ENCODE results near the gene MAGEA12.
"Not testable (repeated sequence)": the region's sequence is repeated elsewhere in the genome, so short reads cannot be mapped to it uniquely, and the experiment has no call there.

The MAGEA12 gene

GRCh38 chrX:152713815-152714787 lies 19.5 kb upstream of the MAGEA12 start, which contains the start of gene MAGEA2B:
Gene MAGEA2B (plus strand): TSS chrX:152714628. CDS start chrX:152717107, 2,479 bp downstream.
- H3K4me3 ChIP-seq (ENCODE audit: control insufficient read depth in 1 of 7, extremely low read depth in 1 of 7, insufficient read depth in 4 of 7, low read depth in 2 of 7, low read length in 6 of 7); POLR2A ChIA-PET; DNase-seq; H3K27me3 ChIP-seq (replicated peaks in 2 of 5; ENCODE audit: control insufficient read depth in 4 of 5, insufficient read depth in 5 of 5, low read length in 4 of 5); H3K9me3 ChIP-seq (ENCODE audit: control extremely low read depth in 1 of 5, control insufficient read depth in 4 of 5, insufficient read depth in 2 of 5, low read depth in 1 of 5, low read length in 4 of 5); H3K36me3 ChIP-seq (ENCODE audit: control insufficient read depth in 4 of 4, insufficient read depth in 4 of 4, low read length in 3 of 4); CTCF ChIA-PET; H3K4me1 ChIP-seq (ENCODE audit: control extremely low read depth in 1 of 4, control insufficient read depth in 4 of 4, insufficient read depth in 4 of 4, low read length in 3 of 4); H3K27ac ChIP-seq (ENCODE audit: insufficient read depth in 1 of 2, low read depth in 1 of 2, low read length in 2 of 2, poor library complexity in 1 of 2, severe bottlenecking in 2 of 2): not testable (repeated sequence)
- no CpG with 5 or more reads among the region's 35 CpGs for WGBS (ENCODE audit: insufficient coverage)

- H3K4me3 ChIP-seq (ENCODE audit: control insufficient read depth in 1 of 7, extremely low read depth in 1 of 7, insufficient read depth in 4 of 7, low read depth in 2 of 7, low read length in 6 of 7) = no peak overlapping the region
- POLR2A ChIA-PET = no interaction called here
- no peak overlapping the region for H3K27ac ChIP-seq (ENCODE audit: insufficient read depth in 1 of 2, low read depth in 1 of 2, low read length in 2 of 2, poor library complexity in 1 of 2, severe bottlenecking in 2 of 2)
- DNase-seq = no peak
- H3K27me3 ChIP-seq (replicated peaks in 2 of 5; ENCODE audit: control insufficient read depth in 4 of 5, insufficient read depth in 5 of 5, low read length in 4 of 5) = no peaks in the 10 kb centered on the region
- WGBS (ENCODE audit: insufficient coverage) = 84% methylated on average over 6 of the region's 7 CpGs
- CTCF ChIA-PET = no interaction called here
- peaks cover 0 to 1% (median 0%) of the 10 kb centered on the region in 5 experiments for H3K9me3 ChIP-seq (ENCODE audit: control extremely low read depth in 1 of 5, control insufficient read depth in 4 of 5, insufficient read depth in 2 of 5, low read depth in 1 of 5, low read length in 4 of 5)
- H3K4me1 ChIP-seq (ENCODE audit: control extremely low read depth in 1 of 4, control insufficient read depth in 4 of 4, insufficient read depth in 4 of 4, low read length in 3 of 4) = no peaks in the 10 kb centered on the region
- no peaks in the 10 kb centered on the region for H3K36me3 ChIP-seq (ENCODE audit: control insufficient read depth in 4 of 4, insufficient read depth in 4 of 4, low read length in 3 of 4)
Measured at GRCh38 chrX:152725409-152725808, 8.1 kb upstream of the MAGEA12 start.

- H3K27ac ChIP-seq (ENCODE audit: insufficient read depth in 1 of 2, low read depth in 1 of 2, low read length in 2 of 2, poor library complexity in 1 of 2, severe bottlenecking in 2 of 2); H3K4me3 ChIP-seq (ENCODE audit: control insufficient read depth in 1 of 7, extremely low read depth in 1 of 7, insufficient read depth in 4 of 7, low read depth in 2 of 7, low read length in 6 of 7); DNase-seq; H3K4me1 ChIP-seq (ENCODE audit: control extremely low read depth in 1 of 4, control insufficient read depth in 4 of 4, insufficient read depth in 4 of 4, low read length in 3 of 4); POLR2A ChIA-PET; H3K27me3 ChIP-seq (replicated peaks in 2 of 5; ENCODE audit: control insufficient read depth in 4 of 5, insufficient read depth in 5 of 5, low read length in 4 of 5); H3K36me3 ChIP-seq (ENCODE audit: control insufficient read depth in 4 of 4, insufficient read depth in 4 of 4, low read length in 3 of 4); H3K9me3 ChIP-seq (ENCODE audit: control extremely low read depth in 1 of 5, control insufficient read depth in 4 of 5, insufficient read depth in 2 of 5, low read depth in 1 of 5, low read length in 4 of 5): not testable (repeated sequence)
- CTCF ChIA-PET = interaction anchor here (0.6 kb wide), 1 partner anchor 979 kb away, joined by 3 read pairs; no protein-coding TSS in a partner anchor
- WGBS (ENCODE audit: insufficient coverage) = 92% methylated on average over 18 of the region's 22 CpGs
Measured at GRCh38 chrX:152734143-152734858, 744 bp downstream of the MAGEA12 start.

GRCh38 chrX:152735101-152735500 lies 1.5 kb downstream of the MAGEA12 start:
- CTCF ChIA-PET = interaction anchor here (0.6 kb wide), 1 partner anchor 980 kb away, joined by 3 read pairs; no protein-coding TSS in a partner anchor
- no peak for DNase-seq
- H3K4me3 ChIP-seq (ENCODE audit: control insufficient read depth in 1 of 7, extremely low read depth in 1 of 7, insufficient read depth in 4 of 7, low read depth in 2 of 7, low read length in 6 of 7) = no peak overlapping the region
- peaks cover 0 to 3% (median 0%) of the 10 kb centered on the region in 5 experiments for H3K9me3 ChIP-seq (ENCODE audit: control extremely low read depth in 1 of 5, control insufficient read depth in 4 of 5, insufficient read depth in 2 of 5, low read depth in 1 of 5, low read length in 4 of 5)
- no peak overlapping the region for H3K27ac ChIP-seq (ENCODE audit: insufficient read depth in 1 of 2, low read depth in 1 of 2, low read length in 2 of 2, poor library complexity in 1 of 2, severe bottlenecking in 2 of 2)
- H3K27me3 ChIP-seq (replicated peaks in 2 of 5; ENCODE audit: control insufficient read depth in 4 of 5, insufficient read depth in 5 of 5, low read length in 4 of 5) = peaks cover 0 to 3% (median 0%) of the 10 kb centered on the region in 5 experiments
- no peaks in the 10 kb centered on the region for H3K4me1 ChIP-seq (ENCODE audit: control extremely low read depth in 1 of 4, control insufficient read depth in 4 of 4, insufficient read depth in 4 of 4, low read length in 3 of 4)
- 73% methylated on average over 2 of the region's 2 CpGs for WGBS (ENCODE audit: insufficient coverage)
- no peaks in the 10 kb centered on the region for H3K36me3 ChIP-seq (ENCODE audit: control insufficient read depth in 4 of 4, insufficient read depth in 4 of 4, low read length in 3 of 4)
- POLR2A ChIA-PET = no interaction called here

- Histone ChIP-seq H3K4me3 (ENCODE audit: control insufficient read depth in 1 of 7, extremely low read depth in 1 of 7, insufficient read depth in 4 of 7, low read depth in 2 of 7, low read length in 6 of 7) (no peak overlapping the region), H3K27me3 (replicated peaks in 2 of 5; ENCODE audit: control insufficient read depth in 4 of 5, insufficient read depth in 5 of 5, low read length in 4 of 5) (peaks cover 0 to 3% (median 0%) of the 10 kb centered on the region in 5 experiments), H3K36me3 (ENCODE audit: control insufficient read depth in 4 of 4, insufficient read depth in 4 of 4, low read length in 3 of 4) (no peaks in the 10 kb centered on the region), H3K27ac (ENCODE audit: insufficient read depth in 1 of 2, low read depth in 1 of 2, low read length in 2 of 2, poor library complexity in 1 of 2, severe bottlenecking in 2 of 2) (no peak overlapping the region), H3K4me1 (ENCODE audit: control extremely low read depth in 1 of 4, control insufficient read depth in 4 of 4, insufficient read depth in 4 of 4, low read length in 3 of 4) (no peaks in the 10 kb centered on the region), H3K9me3 (ENCODE audit: control extremely low read depth in 1 of 5, control insufficient read depth in 4 of 5, insufficient read depth in 2 of 5, low read depth in 1 of 5, low read length in 4 of 5) (peaks cover 0 to 3% (median 0%) of the 10 kb centered on the region in 5 experiments)
- 86% methylated on average over 12 of the region's 12 CpGs for WGBS (ENCODE audit: insufficient coverage)
- POLR2A ChIA-PET = no interaction called here
- DNase-seq = no peak
- CTCF ChIA-PET = no interaction called here
Measured at GRCh38 chrX:152735860-152736511, 2.4 kb downstream of the MAGEA12 start.

- POLR2A ChIA-PET; H3K27ac ChIP-seq (ENCODE audit: insufficient read depth in 1 of 2, low read depth in 1 of 2, low read length in 2 of 2, poor library complexity in 1 of 2, severe bottlenecking in 2 of 2); H3K4me1 ChIP-seq (ENCODE audit: control extremely low read depth in 1 of 4, control insufficient read depth in 4 of 4, insufficient read depth in 4 of 4, low read length in 3 of 4); DNase-seq; H3K27me3 ChIP-seq (replicated peaks in 2 of 5; ENCODE audit: control insufficient read depth in 4 of 5, insufficient read depth in 5 of 5, low read length in 4 of 5); H3K36me3 ChIP-seq (ENCODE audit: control insufficient read depth in 4 of 4, insufficient read depth in 4 of 4, low read length in 3 of 4); H3K4me3 ChIP-seq (ENCODE audit: control insufficient read depth in 1 of 7, extremely low read depth in 1 of 7, insufficient read depth in 4 of 7, low read depth in 2 of 7, low read length in 6 of 7); H3K9me3 ChIP-seq (ENCODE audit: control extremely low read depth in 1 of 5, control insufficient read depth in 4 of 5, insufficient read depth in 2 of 5, low read depth in 1 of 5, low read length in 4 of 5); CTCF ChIA-PET: not testable (repeated sequence)
- WGBS (ENCODE audit: insufficient coverage) = 87% methylated on average over 10 of the region's 12 CpGs
Measured at GRCh38 chrX:152736528-152736927, 3.0 kb downstream of the MAGEA12 start.
